GM18873 (cell line): Measurements from ENCODE around the gene C4orf36.

ENCODE experiments used
- ATAC-seq: cut with Tn5 transposase; IDR thresholded peaks from one replicate; pipeline ENCODE4 v1.9.1; 2021; ENCODE audit warnings: mild to moderate bottlenecking, moderate library complexity, moderate number of reproducible peaks; ENCODE audit not compliant: unreplicated experiment, low FRiP score

Gene C4orf36

GRCh38 chr4:86870442-86871069, 21.7 kb downstream of the C4orf36 start:
- no peak for ATAC-seq

GRCh38 chr4:86857341-86858052, 34.7 kb downstream of the C4orf36 start:
- no peak for ATAC-seq

- no peak for ATAC-seq
These were observed 35.3 kb downstream of the C4orf36 start for GRCh38 chr4:86856896-86857295.

- no peak for ATAC-seq
These were observed 36.6 kb downstream of the C4orf36 start for GRCh38 chr4:86855572-86855971.

- no peak for ATAC-seq
These were observed 39.0 kb downstream of the C4orf36 start for GRCh38 chr4:86853209-86853608.

GRCh38 chr4:86848732-86849619, 43.2 kb downstream of the C4orf36 start, which contains the start of gene SLC10A6:
TSS of gene SLC10A6 (minus strand) at chr4:86849384. CDS start at chr4:86849115, 269 bp downstream.
- no peak for ATAC-seq

- ATAC-seq = no peak
These were observed 44.1 kb downstream of the C4orf36 start for GRCh38 chr4:86848136-86848535.

- no peak for ATAC-seq
These were observed 44.7 kb downstream of the C4orf36 start for GRCh38 chr4:86847571-86847970.

GRCh38 chr4:86846921-86847320, 45.3 kb downstream of the C4orf36 start:
- ATAC-seq = no peak

GRCh38 chr4:86845593-86845992, 46.6 kb downstream of the C4orf36 start:
- ATAC-seq = no peak

- no peak for ATAC-seq
These were observed 50.9 kb downstream of the C4orf36 start for GRCh38 chr4:86841309-86841708.

GRCh38 chr4:86840858-86841257, 51.4 kb downstream of the C4orf36 start:
- ATAC-seq = no peak

- ATAC-seq = no peak
These were observed 54.3 kb downstream of the C4orf36 start for GRCh38 chr4:86837691-86838503.

GRCh38 chr4:86835677-86836076, 56.5 kb downstream of the C4orf36 start:
- ATAC-seq = no peak

GRCh38 chr4:86834901-86835300, 57.3 kb downstream of the C4orf36 start:
- ATAC-seq = no peak

GRCh38 chr4:86833615-86834014, 58.6 kb downstream of the C4orf36 start:
- no peak for ATAC-seq

- no peak for ATAC-seq
These were observed 60.7 kb downstream of the C4orf36 start for GRCh38 chr4:86831262-86832130.
